Prostate gland (tissue), 2 donors: ENCODE measurements around the gene B3GALT4. TPM values are rescaled to one million over a fixed set of nuclear protein-coding genes. Genes with fewer than 3 reads are reported as not detected.

Experiments
- DNase-seq: peaks from one replicate; pipeline ENCODE4 v3.0.0-alpha.2; 2019; ENCODE audit warnings: low spot score
- H3K27ac ChIP-seq, 2 donors: fragments of 200-600 bp; sonication (generic); 2 replicates each; pipeline ENCODE4 v1.5.1; 2017 to 2019
- H3K27me3 ChIP-seq: fragments of 200-600 bp; sonication (generic); replicated peaks from 2 replicates; pipeline ENCODE4 v1.5.1; 2019; ENCODE audit not compliant: insufficient read depth
- H3K36me3 ChIP-seq, 2 donors: fragments of 200-600 bp; sonication (generic); 1 replicate in 1 of 2; 2 replicates in 1 of 2; pipeline versions ENCODE4 v1.5.1 to v1.8.1; 2017 to 2019
- H3K4me1 ChIP-seq: fragments of 200-600 bp; sonication (generic); replicated peaks from 2 replicates; pipeline ENCODE4 v1.5.1; 2019
- H3K4me3 ChIP-seq, 2 donors: fragments of 200-600 bp; sonication (generic); 2 replicates each; pipeline ENCODE4 v1.5.1; 2017 to 2019
- H3K9me3 ChIP-seq: fragments of 200-600 bp; sonication (generic); 2 replicates; pipeline ENCODE4 v1.5.1; 2017
- CTCF ChIP-seq, 4 experiments: fragments of 200-600 bp in 2 of 4; fragments of 450-650 bp in 2 of 4; sonication (generic) in 2 of 4; IDR thresholded peaks; 1 replicate in 3 of 4; 2 replicates in 1 of 4; pipeline ENCODE4 v1.5.1; 2016 to 2019; ENCODE audit warnings: antibody characterized with exemption in 4 of 4, mild to moderate bottlenecking in 2 of 4, moderate library complexity in 2 of 4
- POLR2A ChIP-seq: fragments of 450-650 bp; IDR thresholded peaks from one replicate; pipeline ENCODE4 v1.6.1; 2016; ENCODE audit warnings: antibody characterized with exemption, mild to moderate bottlenecking
- POLR2AphosphoS5 ChIP-seq: sonication (generic); formaldehyde crosslinking; IDR thresholded peaks from one replicate; pipeline ENCODE4 v1.6.1; 2017; ENCODE audit warnings: antibody characterized with exemption
- WGBS: methylation state at CpG from one replicate; pipeline ENCODE4 v1.1.5; 2018; 5-methylcytosine and 5-hydroxymethylcytosine counted together
- intact Hi-C: fragments of 100-400 bp; cut with DNase I; formaldehyde crosslinking; loops from one replicate; pipeline ENCODE4 v1.14.2; 2022
- microRNA-seq: library from miRNA; unstranded; fragments of <30 nt; microRNA quantifications from one replicate; pipeline ENCODE4, GENCODE V29; 2016
- total RNA-seq, 2 donors: library from RNA; depleted of rRNA; stranded (reverse); fragments of >200 nt; gene quantifications; one replicate each; pipeline ENCODE4 v1.1.0, GENCODE V29; 2016

The B3GALT4 gene
- total RNA-seq, 2 donors from 2014 or later, result 15.8 to 21.4 TPM

DNA sequence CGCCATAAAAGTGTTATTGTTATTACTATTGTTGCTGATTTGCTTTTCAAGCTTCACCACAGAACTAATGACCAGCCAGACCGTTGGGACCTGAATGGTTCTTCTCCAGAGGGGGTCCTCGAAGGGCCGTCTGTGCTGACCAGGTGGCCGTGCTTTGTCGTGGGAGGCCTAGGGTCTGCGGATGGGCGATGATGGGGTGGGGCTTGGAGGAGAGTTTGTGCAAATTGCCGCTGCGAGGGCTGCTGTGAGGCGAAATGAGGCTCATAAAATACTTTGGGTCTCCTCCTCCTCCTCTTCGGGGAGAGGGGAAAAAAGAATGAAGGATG lies 46.7 kb downstream of the B3GALT4 start:
- intact Hi-C loops, result no loop called here
- peak overlapping the region; percentile 52 to 67 for H3K4me3 ChIP-seq
- no peaks in the 10 kb centered on the region for H3K9me3 ChIP-seq
- WGBS, result under 1% methylated on average over 12 of the region's 12 CpGs
- TF ChIP-seq CTCF (IDR thresholded peaks at IDR 0.05) (no peak), POLR2A (no peak), POLR2AphosphoS5 (no peak)
- H3K27me3 ChIP-seq, result no peaks in the 10 kb centered on the region
- peaks cover 3 to 5% of the 10 kb centered on the region in 2 donors for H3K36me3 ChIP-seq
- peak overlapping the region; percentile 81 to 87 for H3K27ac ChIP-seq
- H3K4me1 ChIP-seq, result peaks cover 14% of the 10 kb centered on the region
- no peak for DNase-seq

GRCh38 chr6:33324125-33324524 lies 47.2 kb downstream of the B3GALT4 start:
- Histone ChIP-seq H3K9me3 (no peaks in the 10 kb centered on the region), H3K36me3 (peaks cover 3 to 5% of the 10 kb centered on the region in 2 donors), H3K27ac (peak overlapping the region; percentile 81 to 87)

More at GRCh38 chr6:33324125-33324524, 47.2 kb downstream of the B3GALT4 start:
- intact Hi-C loops, result no loop called here
- H3K27me3 ChIP-seq, result no peaks in the 10 kb centered on the region
- H3K4me3 ChIP-seq, result peak overlapping the region; percentile 52 to 67
- no peak for DNase-seq
- WGBS, result 17% methylated on average over 7 of the region's 7 CpGs
- H3K4me1 ChIP-seq, result peaks cover 10% of the 10 kb centered on the region
- TF ChIP-seq POLR2A, result no peak
- TF ChIP-seq POLR2AphosphoS5, result no peak
- TF ChIP-seq CTCF (IDR thresholded peaks at IDR 0.05), result no peak

Small RNA genes lying within 50 kb of the gene (microRNA-seq; reads per million reads assigned to microRNA genes)
- gene MIR6834 (not detected), gene MIR6873 (0.25 reads per million)

Other genes starting within 250 kb of the B3GALT4 start
- 10 to 100 TPM; 69.5 to 73.7 TPM for gene HLA-DPA1, start 203.5 kb upstream of the B3GALT4 start, total RNA-seq
- gene HLA-DPB1, start 201.1 kb upstream of the B3GALT4 start, total RNA-seq, result 10 to 100 TPM; 51.6 to 57.5 TPM
- 1 to 10 TPM in 1 of 2 donors, under 1 TPM in 1; 0.91 to 3.6 TPM for gene COL11A2, start 84.7 kb upstream of the B3GALT4 start, total RNA-seq
- 10 to 100 TPM; 30.6 to 40.5 TPM for gene RXRB, start 76.5 kb upstream of the B3GALT4 start, total RNA-seq
- 100 to 1,000 TPM; 109 to 182 TPM for gene SLC39A7, start 76.3 kb upstream of the B3GALT4 start, total RNA-seq
- 10 to 100 TPM; 21.9 to 43.7 TPM for gene HSD17B8, start 72.5 kb upstream of the B3GALT4 start, total RNA-seq
- 10 to 100 TPM; 23.9 to 30.8 TPM for gene RING1, start 68.6 kb upstream of the B3GALT4 start, total RNA-seq
- gene VPS52, start 5.2 kb upstream of the B3GALT4 start, total RNA-seq, result 10 to 100 TPM; 42.2 to 55.0 TPM
- 1,000 to 10,000 TPM; 1,990 to 4,594 TPM for gene RPS18, start 5.0 kb upstream of the B3GALT4 start, total RNA-seq
- gene WDR46, start 12.1 kb downstream of the B3GALT4 start, total RNA-seq, result 10 to 100 TPM; 41.3 to 47.2 TPM
- gene PFDN6, start 12.5 kb downstream of the B3GALT4 start, total RNA-seq, result 10 to 100 TPM; 24.1 to 59.7 TPM
- gene RGL2, start 21.8 kb downstream of the B3GALT4 start, total RNA-seq, result 100 to 1,000 TPM in 1 of 2 donors, 10 to 100 TPM in 1; 98.7 to 107 TPM
- gene TAPBP, start 37.0 kb downstream of the B3GALT4 start, total RNA-seq, result 100 to 1,000 TPM; 190 to 192 TPM
- gene ZBTB22, start 40.6 kb downstream of the B3GALT4 start, total RNA-seq, result 10 to 100 TPM; 25.1 to 27.5 TPM
- 10 to 100 TPM; 52.8 to 75.1 TPM for gene DAXX, start 45.8 kb downstream of the B3GALT4 start, total RNA-seq
- 1 to 10 TPM; 5.8 to 6.5 TPM for gene KIFC1, start 114.7 kb downstream of the B3GALT4 start, total RNA-seq
- 100 to 1,000 TPM in 1 of 2 donors, 10 to 100 TPM in 1; 98.2 to 132 TPM for gene PHF1, start 133.9 kb downstream of the B3GALT4 start, total RNA-seq
- 100 to 1,000 TPM; 189 to 260 TPM for gene CUTA, start 141.0 kb downstream of the B3GALT4 start, total RNA-seq
- 10 to 100 TPM in 1 of 2 donors, 1 to 10 TPM in 1; 6.1 to 24.8 TPM for gene SYNGAP1, start 142.9 kb downstream of the B3GALT4 start, total RNA-seq
- 1 to 10 TPM; 3.5 to 8.9 TPM for gene ZBTB9, start 177.5 kb downstream of the B3GALT4 start, total RNA-seq